Cardiac fibroblast (primary cell): ENCODE data around the gene ARHGEF4.

ENCODE experiments used
- DNase-seq, 2 donors: peaks; one replicate each; pipeline versions ENCODE4 v3.0.0 to v3.0.0-alpha.2; 2010; ENCODE audit warnings: low read depth in 2 of 2
- H3K4me3 ChIP-seq, 2 donors: replicated peaks in 1 of 2; 1 replicate in 1 of 2; 2 replicates in 1 of 2; pipeline ENCODE4 v1.5.1; 2011; ENCODE audit warnings: low read depth in 2 of 2, low read length in 2 of 2, mild to moderate bottlenecking in 2 of 2, moderate library complexity in 1 of 2
- CTCF ChIP-seq: IDR thresholded peaks from one replicate; pipeline ENCODE4 v1.5.1; 2011; ENCODE audit warnings: low read depth, mild to moderate bottlenecking, low read length, inconsistent platforms

The ARHGEF4 gene

GRCh38 chr2:130883496-130883895 lies 46.8 kb downstream of the ARHGEF4 start:
- H3K4me3 ChIP-seq = no peak overlapping the region
- DNase-seq = no peak
- no peak for TF ChIP-seq CTCF

GRCh38 chr2:130884013-130884412 lies 47.3 kb downstream of the ARHGEF4 start:
- no peak overlapping the region for H3K4me3 ChIP-seq
- no peak for DNase-seq
- TF ChIP-seq CTCF = no peak

- no peak overlapping the region for H3K4me3 ChIP-seq
- no peak for DNase-seq
- TF ChIP-seq CTCF = no peak
These were observed 47.8 kb downstream of the ARHGEF4 start for GRCh38 chr2:130884503-130884902.

GRCh38 chr2:130887643-130888042 lies 50.9 kb downstream of the ARHGEF4 start:
- no peak for TF ChIP-seq CTCF
- DNase-seq = no peak
- no peak overlapping the region for H3K4me3 ChIP-seq

- no peak overlapping the region for H3K4me3 ChIP-seq
- no peak for DNase-seq
- no peak for TF ChIP-seq CTCF
These were observed 54.4 kb downstream of the ARHGEF4 start for GRCh38 chr2:130890941-130891669.

- no peak overlapping the region for H3K4me3 ChIP-seq
- no peak for DNase-seq
- no peak for TF ChIP-seq CTCF
These were observed 55.3 kb downstream of the ARHGEF4 start for GRCh38 chr2:130891966-130892365.
